ENCODE measurements around the gene VPS13D. TPM values are rescaled to one million over a fixed set of nuclear protein-coding genes. Genes with fewer than 3 reads are reported as not detected.

The VPS13D gene
- total RNA-seq, 4 donors from 2014 or later = 88.3 to 123 (median 113) TPM

GRCh38 chr1:12404918-12405317 lies 175.1 kb downstream of the VPS13D start:
- peaks cover 0 to 44% (median 0%) of the 10 kb centered on the region in 3 donors for H3K36me3 ChIP-seq
- H3K27me3 ChIP-seq = no peaks in the 10 kb centered on the region
- H3K9me3 ChIP-seq = no peaks in the 10 kb centered on the region
- no peak overlapping the region for H3K27ac ChIP-seq
- TF ChIP-seq POLR2A (IDR thresholded peaks at IDR 0.05) = no peak
- no peak for TF ChIP-seq CTCF (IDR thresholded peaks at IDR 0.05)
- no peak for DNase-seq
- no peak overlapping the region for H3K4me3 ChIP-seq
- H3K4me1 ChIP-seq = peaks cover 0 to 27% (median 3%) of the 10 kb centered on the region in 4 donors

DNA sequence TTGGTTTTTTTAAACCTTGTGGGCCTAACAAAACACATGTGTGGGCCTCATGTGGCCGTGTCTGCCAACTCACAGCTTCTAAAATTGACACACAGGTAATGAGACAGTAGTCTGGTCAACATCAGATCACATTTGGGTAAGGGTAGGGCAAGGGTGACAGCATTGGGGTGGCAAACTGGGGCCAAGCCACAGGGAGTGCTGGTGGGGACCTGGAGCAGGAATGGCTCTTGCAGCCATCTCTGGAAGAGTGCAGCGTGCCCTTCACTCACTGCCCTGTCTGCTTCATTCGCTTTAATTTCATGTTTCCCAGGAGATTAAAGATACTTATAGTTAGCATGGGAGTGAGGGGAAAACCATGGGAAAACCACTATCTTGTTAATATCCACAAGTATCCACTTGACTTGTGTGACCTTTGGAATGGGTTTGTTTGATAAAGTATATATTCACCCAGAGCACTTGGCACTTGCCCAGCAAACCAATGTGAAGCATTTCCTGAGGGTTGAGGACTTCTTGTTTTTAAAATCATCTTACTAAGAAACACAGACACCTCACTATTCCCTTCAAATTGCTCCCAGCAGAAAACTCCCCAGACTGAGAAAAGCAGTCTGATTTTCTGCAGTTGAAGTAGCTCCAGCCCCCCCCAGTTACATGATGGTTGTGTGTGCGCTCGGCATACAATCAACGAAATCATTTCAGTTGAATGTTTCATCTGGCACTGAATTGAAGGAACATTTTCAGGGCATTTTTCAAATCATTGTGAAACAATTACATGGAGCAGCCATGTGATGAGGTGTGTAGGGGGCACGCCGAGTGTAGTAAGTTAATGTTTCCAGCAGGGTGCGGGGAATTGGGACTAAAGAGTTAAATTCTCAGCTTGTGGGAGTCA lies 175.7 kb downstream of the VPS13D start:
- Histone ChIP-seq H3K27me3 (no peaks in the 10 kb centered on the region), H3K4me3 (no peak overlapping the region), H3K36me3 (peaks cover 0 to 37% (median 0%) of the 10 kb centered on the region in 3 donors), H3K4me1 (peaks cover 0 to 27% (median 3%) of the 10 kb centered on the region in 4 donors), H3K27ac (peak overlapping the region in 2 of 4 donors; percentile 15 to 50), H3K9me3 (no peaks in the 10 kb centered on the region)
- DNase-seq = peak in 1 of 3 donors; percentile 57
- TF ChIP-seq POLR2A (IDR thresholded peaks at IDR 0.05) = no peak
- peak in 1 of 6 experiments; percentile 8 for TF ChIP-seq CTCF (IDR thresholded peaks at IDR 0.05)

DNA sequence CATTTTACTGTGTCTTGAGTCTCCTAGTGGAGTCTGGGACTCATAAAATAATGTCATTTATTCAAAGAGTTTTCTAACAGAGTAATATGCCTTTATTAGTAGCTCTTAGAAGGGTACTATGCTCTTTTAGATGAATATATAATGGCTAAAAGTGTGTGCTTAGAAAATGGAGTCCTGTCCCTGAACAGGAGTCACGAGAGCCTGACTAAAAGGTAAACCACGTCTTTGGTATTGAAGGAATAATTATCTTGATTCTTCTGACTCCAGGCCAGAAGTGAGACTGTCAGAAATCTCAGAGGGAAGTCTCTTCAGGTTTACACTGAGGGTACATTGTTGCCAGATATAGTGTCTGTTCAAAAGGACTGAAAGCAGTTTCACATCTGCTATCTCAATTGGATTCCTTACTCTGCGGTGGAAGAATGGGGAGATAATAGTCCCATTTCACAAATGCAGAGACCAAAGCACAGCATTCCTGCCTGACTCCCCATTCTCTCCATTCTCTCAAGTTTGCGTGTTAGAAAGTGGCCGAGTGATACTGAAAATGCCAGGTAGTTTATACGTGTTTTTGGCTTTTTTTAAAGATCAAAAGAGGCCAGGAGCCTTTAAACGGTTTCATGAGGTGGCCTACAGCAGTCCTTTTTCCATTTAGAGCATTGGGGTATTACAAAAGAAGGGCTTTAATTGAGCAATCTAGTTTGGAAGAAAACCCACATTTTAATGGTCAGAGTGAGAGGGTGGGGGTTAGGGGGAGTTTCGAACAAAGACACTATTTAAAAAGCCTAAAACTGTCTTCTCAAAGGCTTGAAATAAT lies 176.6 kb downstream of the VPS13D start:
- Histone ChIP-seq H3K27me3 (no peaks in the 10 kb centered on the region), H3K27ac (peak overlapping the region in 2 of 4 donors; percentile 32 to 50), H3K9me3 (no peaks in the 10 kb centered on the region), H3K4me3 (no peak overlapping the region), H3K4me1 (peaks cover 0 to 27% (median 3%) of the 10 kb centered on the region in 4 donors), H3K36me3 (peaks cover 0 to 29% (median 0%) of the 10 kb centered on the region in 3 donors)
- TF ChIP-seq POLR2A (IDR thresholded peaks at IDR 0.05) = no peak
- TF ChIP-seq CTCF (IDR thresholded peaks at IDR 0.05) = no peak
- DNase-seq = no peak

GRCh38 chr1:12407050-12407961 lies 177.5 kb downstream of the VPS13D start:
- H3K9me3 ChIP-seq = no peaks in the 10 kb centered on the region
- no peaks in the 10 kb centered on the region for H3K27me3 ChIP-seq
- no peak for DNase-seq
- H3K4me3 ChIP-seq = no peak overlapping the region
- peaks cover 0 to 26% (median 0%) of the 10 kb centered on the region in 3 donors for H3K36me3 ChIP-seq
- peak overlapping the region in 2 of 4 donors; percentile 32 to 50 for H3K27ac ChIP-seq
- TF ChIP-seq CTCF (IDR thresholded peaks at IDR 0.05) = peak in 5 of 6 experiments; percentile 12 to 55 (median 45)
- TF ChIP-seq POLR2A (IDR thresholded peaks at IDR 0.05) = no peak
- peaks cover 0 to 27% (median 3%) of the 10 kb centered on the region in 4 donors for H3K4me1 ChIP-seq

Measured in Peyer's patch (tissue), 4 donors.